VCaP (cell line): ENCODE measurements around the gene RAP2B.

Experiments used
- H3K27ac ChIP-seq: fragments of 450-650 bp; 2 replicates; pipeline ENCODE4 v1.5.1; 2017
- CTCF ChIP-seq: fragments of 450-650 bp; conservative IDR thresholded peaks from 2 replicates; pipeline ENCODE4 v1.5.1; 2017; ENCODE audit warnings: mild to moderate bottlenecking, moderate library complexity

RAP2B gene

GRCh38 chr3:153215497-153215896, 53.5 kb downstream of the RAP2B start:
- no peak for TF ChIP-seq CTCF

GRCh38 chr3:153215966-153216365, 53.9 kb downstream of the RAP2B start:
- no peak overlapping the region for H3K27ac ChIP-seq
- no peak for TF ChIP-seq CTCF

More at GRCh38 chr3:153215497-153215896, 53.5 kb downstream of the RAP2B start:
- H3K27ac ChIP-seq: no peak overlapping the region

- no peak overlapping the region for H3K27ac ChIP-seq
- TF ChIP-seq CTCF: no peak
These were observed 54.9 kb downstream of the RAP2B start for GRCh38 chr3:153216928-153217327.

- no peak overlapping the region for H3K27ac ChIP-seq
- TF ChIP-seq CTCF: no peak
These were observed 57.1 kb downstream of the RAP2B start for GRCh38 chr3:153219146-153219545.
